ENCODE measurements around the gene GRID1.

GRCh38 chr10:85832988-85833387, 533.6 kb downstream of the GRID1 start:
- TF ChIP-seq CTCF (IDR thresholded peaks at IDR 0.05) (no peak), JAZF1 (CRISPR knock-in tag; IDR thresholded peaks at IDR 0.05) (no peak), ESRRA (CRISPR knock-in tag; IDR thresholded peaks at IDR 0.05; ENCODE audit: borderline replicate concordance) (no peak), NR1H2 (CRISPR knock-in tag; IDR thresholded peaks at IDR 0.05) (no peak), ATF3 (CRISPR knock-in tag; conservative IDR thresholded peaks at IDR 0.05) (no peak), FOXK1 (CRISPR knock-in tag; IDR thresholded peaks at IDR 0.05) (no peak), HMGA2 (CRISPR knock-in tag; IDR thresholded peaks at IDR 0.05) (no peak), CBFB (CRISPR knock-in tag; IDR thresholded peaks at IDR 0.05; ENCODE audit: low read depth) (no peak)

All from WTC11 (cell line).